ENCODE results near the gene MAG.

The MAG gene

GRCh38 chr19:35327642-35328041 lies 35.7 kb downstream of the MAG start:
- Mint-ChIP-seq H3K9me3 (no peaks in the 10 kb centered on the region), H3K4me3 (no peak overlapping the region), H3K27me3 (peaks cover 13% of the 10 kb centered on the region), H3K36me3 (ENCODE audit: low read depth) (no peaks in the 10 kb centered on the region), H3K27ac (no peak overlapping the region), H3K4me1 (ENCODE audit: low read depth) (peaks cover 26% of the 10 kb centered on the region)

GRCh38 chr19:35328851-35329285 lies 36.9 kb downstream of the MAG start, which contains the start of gene CD22:
TSS of gene CD22 (plus strand) at chr19:35329187. CDS start at chr19:35332041, 2,854 bp downstream.
- H3K4me3 Mint-ChIP-seq: peak within 1 kb of the TSS; percentile 78
- no peaks in the 10 kb centered on the region for H3K9me3 Mint-ChIP-seq
- no peaks in the 10 kb centered on the region for H3K36me3 Mint-ChIP-seq (ENCODE audit: low read depth)
- peaks cover 38% of the 10 kb centered on the region for H3K4me1 Mint-ChIP-seq (ENCODE audit: low read depth)
- peak within 1 kb of the TSS; percentile 13 for H3K27ac Mint-ChIP-seq
- peaks cover 13% of the 10 kb centered on the region for H3K27me3 Mint-ChIP-seq

- Mint-ChIP-seq H3K36me3 (ENCODE audit: low read depth) (no peaks in the 10 kb centered on the region), H3K9me3 (no peaks in the 10 kb centered on the region), H3K27ac (no peak overlapping the region), H3K4me3 (peak overlapping the region; percentile 78), H3K4me1 (ENCODE audit: low read depth) (peaks cover 42% of the 10 kb centered on the region), H3K27me3 (peaks cover 13% of the 10 kb centered on the region)
These were observed 37.4 kb downstream of the MAG start for GRCh38 chr19:35329323-35329722.

- Mint-ChIP-seq H3K36me3 (ENCODE audit: low read depth) (no peaks in the 10 kb centered on the region), H3K9me3 (no peaks in the 10 kb centered on the region), H3K27me3 (peaks cover 13% of the 10 kb centered on the region), H3K4me3 (peak overlapping the region; percentile 78), H3K27ac (peak overlapping the region; percentile 65), H3K4me1 (ENCODE audit: low read depth) (peaks cover 48% of the 10 kb centered on the region)
These were observed 38.5 kb downstream of the MAG start for GRCh38 chr19:35330475-35330874.

- H3K4me3 Mint-ChIP-seq: peak overlapping the region; percentile 11
- H3K36me3 Mint-ChIP-seq (ENCODE audit: low read depth): no peaks in the 10 kb centered on the region
- no peak overlapping the region for H3K27ac Mint-ChIP-seq
- peaks cover 54% of the 10 kb centered on the region for H3K4me1 Mint-ChIP-seq (ENCODE audit: low read depth)
- H3K27me3 Mint-ChIP-seq: peaks cover 9% of the 10 kb centered on the region
- no peaks in the 10 kb centered on the region for H3K9me3 Mint-ChIP-seq
These were observed 39.7 kb downstream of the MAG start for GRCh38 chr19:35331551-35332214.

- no peak overlapping the region for H3K27ac Mint-ChIP-seq
- peaks cover 50% of the 10 kb centered on the region for H3K4me1 Mint-ChIP-seq (ENCODE audit: low read depth)
- H3K36me3 Mint-ChIP-seq (ENCODE audit: low read depth): no peaks in the 10 kb centered on the region
- H3K27me3 Mint-ChIP-seq: peaks cover 9% of the 10 kb centered on the region
- no peaks in the 10 kb centered on the region for H3K9me3 Mint-ChIP-seq
- H3K4me3 Mint-ChIP-seq: peak overlapping the region; percentile 24
These were observed 40.9 kb downstream of the MAG start for GRCh38 chr19:35332817-35333216.

GRCh38 chr19:35334144-35334753 lies 42.3 kb downstream of the MAG start:
- H3K27ac Mint-ChIP-seq: no peak overlapping the region
- H3K4me3 Mint-ChIP-seq: peak overlapping the region; percentile 4
- peaks cover 9% of the 10 kb centered on the region for H3K27me3 Mint-ChIP-seq
- peaks cover 39% of the 10 kb centered on the region for H3K4me1 Mint-ChIP-seq (ENCODE audit: low read depth)
- H3K36me3 Mint-ChIP-seq (ENCODE audit: low read depth): no peaks in the 10 kb centered on the region
- no peaks in the 10 kb centered on the region for H3K9me3 Mint-ChIP-seq

GRCh38 chr19:35336166-35336955 lies 44.4 kb downstream of the MAG start:
- H3K4me3 Mint-ChIP-seq: no peak overlapping the region
- H3K27ac Mint-ChIP-seq: peak overlapping the region; percentile 37
- H3K27me3 Mint-ChIP-seq: peaks cover under 1% of the 10 kb centered on the region
- peaks cover 35% of the 10 kb centered on the region for H3K4me1 Mint-ChIP-seq (ENCODE audit: low read depth)
- no peaks in the 10 kb centered on the region for H3K9me3 Mint-ChIP-seq
- H3K36me3 Mint-ChIP-seq (ENCODE audit: low read depth): no peaks in the 10 kb centered on the region

- Mint-ChIP-seq H3K27ac (peak overlapping the region; percentile 16), H3K4me1 (ENCODE audit: low read depth) (peaks cover 35% of the 10 kb centered on the region), H3K36me3 (ENCODE audit: low read depth) (no peaks in the 10 kb centered on the region), H3K27me3 (no peaks in the 10 kb centered on the region), H3K4me3 (no peak overlapping the region), H3K9me3 (no peaks in the 10 kb centered on the region)
These were observed 45.4 kb downstream of the MAG start for GRCh38 chr19:35337097-35337983.

GRCh38 chr19:35337984-35338296 lies 46.0 kb downstream of the MAG start:
- H3K27me3 Mint-ChIP-seq: no peaks in the 10 kb centered on the region
- no peak overlapping the region for H3K27ac Mint-ChIP-seq
- no peaks in the 10 kb centered on the region for H3K9me3 Mint-ChIP-seq
- peaks cover 29% of the 10 kb centered on the region for H3K4me1 Mint-ChIP-seq (ENCODE audit: low read depth)
- H3K36me3 Mint-ChIP-seq (ENCODE audit: low read depth): no peaks in the 10 kb centered on the region
- H3K4me3 Mint-ChIP-seq: no peak overlapping the region

GRCh38 chr19:35340431-35340830 lies 48.5 kb downstream of the MAG start:
- Mint-ChIP-seq H3K27me3 (peaks cover 6% of the 10 kb centered on the region), H3K36me3 (ENCODE audit: low read depth) (no peaks in the 10 kb centered on the region), H3K9me3 (no peaks in the 10 kb centered on the region), H3K27ac (no peak overlapping the region), H3K4me3 (no peak overlapping the region), H3K4me1 (ENCODE audit: low read depth) (peaks cover 12% of the 10 kb centered on the region)

GRCh38 chr19:35341006-35341405 lies 49.0 kb downstream of the MAG start:
- no peak overlapping the region for H3K4me3 Mint-ChIP-seq
- peaks cover 6% of the 10 kb centered on the region for H3K27me3 Mint-ChIP-seq
- no peak overlapping the region for H3K27ac Mint-ChIP-seq
- no peaks in the 10 kb centered on the region for H3K36me3 Mint-ChIP-seq (ENCODE audit: low read depth)
- peaks cover 18% of the 10 kb centered on the region for H3K4me1 Mint-ChIP-seq (ENCODE audit: low read depth)
- H3K9me3 Mint-ChIP-seq: no peaks in the 10 kb centered on the region

- Mint-ChIP-seq H3K4me1 (ENCODE audit: low read depth) (peaks cover 19% of the 10 kb centered on the region), H3K4me3 (no peak overlapping the region), H3K27ac (no peak overlapping the region), H3K36me3 (ENCODE audit: low read depth) (no peaks in the 10 kb centered on the region), H3K9me3 (no peaks in the 10 kb centered on the region), H3K27me3 (peaks cover 6% of the 10 kb centered on the region)
These were observed 49.7 kb downstream of the MAG start for GRCh38 chr19:35341565-35342225.

GRCh38 chr19:35342430-35342829 lies 50.5 kb downstream of the MAG start:
- Mint-ChIP-seq H3K27ac (no peak overlapping the region), H3K9me3 (no peaks in the 10 kb centered on the region), H3K27me3 (peaks cover 6% of the 10 kb centered on the region), H3K36me3 (ENCODE audit: low read depth) (no peaks in the 10 kb centered on the region), H3K4me1 (ENCODE audit: low read depth) (peaks cover 23% of the 10 kb centered on the region), H3K4me3 (no peak overlapping the region)

Data from stimulated activated naive CD8-positive, alpha-beta T cell treated with anti-CD3 and anti-CD28 coated beads, Interleukin-15, Interleukin-2, amounts not matched to agents 100 ng/mL and 50 ng/mL, for 24 hours (primary cell).